Measurements from ENCODE around the gene STAB2. TPM values are rescaled to one million over a fixed set of nuclear protein-coding genes. Genes with fewer than 3 reads are reported as not detected.

The STAB2 gene
- total and polyA plus RNA-seq, 2 of the 4 experiments (the other 2 are of a cell fraction) = not detected

DNA sequence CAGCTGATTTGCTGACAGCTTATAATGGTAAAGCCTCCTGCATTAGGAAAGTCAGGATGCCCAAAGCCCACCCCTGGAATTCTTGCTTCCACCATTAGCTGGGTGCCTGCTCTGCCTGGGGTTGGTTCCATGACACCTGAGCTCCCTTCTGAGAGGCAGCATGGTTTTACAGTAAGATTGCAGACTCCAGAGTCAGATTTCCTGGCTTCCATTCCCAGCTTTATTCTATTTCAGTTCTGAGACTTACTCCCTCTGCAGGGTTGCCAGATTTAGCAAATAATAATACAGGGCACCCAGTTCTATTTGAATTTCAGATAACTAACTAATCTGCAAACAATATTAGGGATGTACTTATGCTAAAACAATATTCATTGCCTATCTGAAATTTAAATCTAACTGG, 12.2 kb downstream of the STAB2 start:
- Histone ChIP-seq H2AFZ (replicated peaks; ENCODE audit: low read length, poor library complexity) (no peak overlapping the region), H3K4ac (ENCODE audit: low read depth, low read length) (no peak overlapping the region), H4K5ac (ENCODE audit: low read depth, low read length) (no peak overlapping the region), H3K56ac (ENCODE audit: extremely low read depth, insufficient read depth, low read length) (no peak overlapping the region), H3K9me3 (ENCODE audit: control insufficient read depth, insufficient read depth, low read length) (no peaks in the 10 kb centered on the region), H3K36me3 (ENCODE audit: control insufficient read depth, insufficient read depth, low read length) (no peaks in the 10 kb centered on the region), H4K91ac (ENCODE audit: insufficient read depth, low read depth, low read length) (no peak overlapping the region), H3K4me3 (ENCODE audit: insufficient read depth, low read depth, low read length) (no peak overlapping the region), H2BK20ac (ENCODE audit: low read depth, low read length) (no peak overlapping the region), H4K20me1 (ENCODE audit: insufficient read depth, low read length) (no peaks in the 10 kb centered on the region), H2BK120ac (ENCODE audit: low read depth, low read length) (no peak overlapping the region), H2BK15ac (ENCODE audit: low read depth, low read length) (no peak overlapping the region), H3K4me2 (ENCODE audit: low read depth, low read length) (no peak overlapping the region), H3K79me1 (ENCODE audit: low read depth in 1 of 2, low read length in 2 of 2) (no peaks in the 10 kb centered on the region), H3K4me1 (ENCODE audit: control insufficient read depth, insufficient read depth, low read length) (no peaks in the 10 kb centered on the region), H3K9me1 (ENCODE audit: insufficient read depth, low read length) (no peaks in the 10 kb centered on the region), H3K9ac (ENCODE audit: low read depth, low read length) (no peak overlapping the region), H3K14ac (replicated peaks; ENCODE audit: low read depth, low read length) (no peak overlapping the region), H3K27me3 (ENCODE audit: control insufficient read depth, insufficient read depth, low read length) (no peaks in the 10 kb centered on the region), H2AK9ac (replicated peaks; ENCODE audit: low read depth, low read length, poor library complexity) (no peak overlapping the region), H3K18ac (ENCODE audit: low read depth, low read length) (no peak overlapping the region), H3K23ac (ENCODE audit: low read depth, low read length) (no peak overlapping the region), H4K8ac (ENCODE audit: low read depth in 2 of 2, low read length in 2 of 2) (no peak overlapping the region), H2AK5ac (ENCODE audit: low read depth, low read length) (no peak overlapping the region), H3K27ac (ENCODE audit: insufficient read depth, low read length) (no peak overlapping the region), H2BK5ac (ENCODE audit: low read depth, low read length, poor library complexity, severe bottlenecking) (no peak overlapping the region)
- no TSS peak for BruUV-seq (replicated peaks)
- intact Hi-C loops (cut with micrococcal nuclease) (no loop called here), dilution Hi-C loops (cut with HindIII; ENCODE audit: low sequenced_read_pairs, unreplicated experiment) (no loop called here), in situ Hi-C loops (cut with MboI; ENCODE audit: low sequenced_read_pairs) (no loop called here)
- DNase-seq = no peak
- no peak for ATAC-seq (ENCODE audit: low read depth)
- TF ChIP-seq MXI1 (IDR thresholded peaks at IDR 0.05; ENCODE audit: borderline replicate concordance, low read depth, low read length) = no peak
- TF ChIP-seq FOS (IDR thresholded peaks at IDR 0.05; ENCODE audit: low read depth, low read length) = no peak
- TF ChIP-seq MAZ (IDR thresholded peaks at IDR 0.05; ENCODE audit: borderline replicate concordance, low read depth, low read length) = no peak
- no peak for TF ChIP-seq CEBPB (IDR thresholded peaks at IDR 0.05; ENCODE audit: low read depth, low read length)
- no peak for TF ChIP-seq POLR2A (IDR thresholded peaks at IDR 0.05; ENCODE audit: low read depth, low read length)
- no peak for TF ChIP-seq RAD21 (IDR thresholded peaks at IDR 0.05; ENCODE audit: low read length)
- TF ChIP-seq CHD1 (IDR thresholded peaks at IDR 0.05; ENCODE audit: low read depth, low read length) = no peak
- TF ChIP-seq BHLHE40 (IDR thresholded peaks at IDR 0.05; ENCODE audit: low read depth, low read length) = no peak
- TF ChIP-seq, protein P1, sequence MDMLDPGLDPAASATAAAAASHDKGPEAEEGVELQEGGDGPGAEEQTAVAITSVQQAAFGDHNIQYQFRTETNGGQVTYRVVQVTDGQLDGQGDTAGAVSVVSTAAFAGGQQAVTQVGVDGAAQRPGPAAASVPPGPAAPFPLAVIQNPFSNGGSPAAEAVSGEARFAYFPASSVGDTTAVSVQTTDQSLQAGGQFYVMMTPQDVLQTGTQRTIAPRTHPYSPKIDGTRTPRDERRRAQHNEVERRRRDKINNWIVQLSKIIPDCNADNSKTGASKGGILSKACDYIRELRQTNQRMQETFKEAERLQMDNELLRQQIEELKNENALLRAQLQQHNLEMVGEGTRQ (IDR thresholded peaks at IDR 0.05; ENCODE audit: low read depth, low read length) = no peak
- TF ChIP-seq, protein P2, sequence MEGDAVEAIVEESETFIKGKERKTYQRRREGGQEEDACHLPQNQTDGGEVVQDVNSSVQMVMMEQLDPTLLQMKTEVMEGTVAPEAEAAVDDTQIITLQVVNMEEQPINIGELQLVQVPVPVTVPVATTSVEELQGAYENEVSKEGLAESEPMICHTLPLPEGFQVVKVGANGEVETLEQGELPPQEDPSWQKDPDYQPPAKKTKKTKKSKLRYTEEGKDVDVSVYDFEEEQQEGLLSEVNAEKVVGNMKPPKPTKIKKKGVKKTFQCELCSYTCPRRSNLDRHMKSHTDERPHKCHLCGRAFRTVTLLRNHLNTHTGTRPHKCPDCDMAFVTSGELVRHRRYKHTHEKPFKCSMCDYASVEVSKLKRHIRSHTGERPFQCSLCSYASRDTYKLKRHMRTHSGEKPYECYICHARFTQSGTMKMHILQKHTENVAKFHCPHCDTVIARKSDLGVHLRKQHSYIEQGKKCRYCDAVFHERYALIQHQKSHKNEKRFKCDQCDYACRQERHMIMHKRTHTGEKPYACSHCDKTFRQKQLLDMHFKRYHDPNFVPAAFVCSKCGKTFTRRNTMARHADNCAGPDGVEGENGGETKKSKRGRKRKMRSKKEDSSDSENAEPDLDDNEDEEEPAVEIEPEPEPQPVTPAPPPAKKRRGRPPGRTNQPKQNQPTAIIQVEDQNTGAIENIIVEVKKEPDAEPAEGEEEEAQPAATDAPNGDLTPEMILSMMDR (conservative IDR thresholded peaks at IDR 0.05; ENCODE audit: low read depth, low read length) = no peak
- TF ChIP-seq MAFK (IDR thresholded peaks at IDR 0.05; ENCODE audit: low read depth, low read length) = no peak
- TF ChIP-seq RCOR1 (IDR thresholded peaks at IDR 0.05; ENCODE audit: insufficient replicate concordance, low read length) = no peak
- TF ChIP-seq NFE2L2 (IDR thresholded peaks at IDR 0.05; ENCODE audit: low read depth, low read length) = no peak
- no peak for TF ChIP-seq RFX5 (IDR thresholded peaks at IDR 0.05; ENCODE audit: low read depth, low read length)
- ChIA-PET CTCF (no interaction called here), POLR2A (ENCODE audit: unreplicated experiment) (no interaction called here)
